Raji (cell line): Measurements from ENCODE around the gene SAMD14.

ENCODE experiments used
- POLR2A ChIP-seq: IDR thresholded peaks from 2 replicates; pipeline ENCODE4 v1.6.1; 2011; ENCODE audit warnings: low read depth, low read length, control low read depth; ENCODE audit not compliant: insufficient read depth

The SAMD14 gene

GRCh38 chr17:50107790-50108414 is 22.1 kb downstream of the SAMD14 start:
- no peak for TF ChIP-seq POLR2A

GRCh38 chr17:50106393-50107131 is 23.4 kb downstream of the SAMD14 start:
- no peak for TF ChIP-seq POLR2A

GRCh38 chr17:50105811-50106210 is 24.1 kb downstream of the SAMD14 start:
- TF ChIP-seq POLR2A = no peak

GRCh38 chr17:50103941-50104340 is 26.0 kb downstream of the SAMD14 start:
- TF ChIP-seq POLR2A = no peak

- TF ChIP-seq POLR2A = no peak
Measured at GRCh38 chr17:50103252-50103651, 26.7 kb downstream of the SAMD14 start.

GRCh38 chr17:50102164-50102991 is 27.6 kb downstream of the SAMD14 start:
- no peak for TF ChIP-seq POLR2A

- TF ChIP-seq POLR2A = no peak
Measured at GRCh38 chr17:50101346-50102163, 28.4 kb downstream of the SAMD14 start.

- no peak for TF ChIP-seq POLR2A
Measured at GRCh38 chr17:50100921-50101345, 29.0 kb downstream of the SAMD14 start.

GRCh38 chr17:50100480-50100883 is 29.5 kb downstream of the SAMD14 start:
- no peak for TF ChIP-seq POLR2A

- no peak for TF ChIP-seq POLR2A
Measured at GRCh38 chr17:50099003-50099402, 31.0 kb downstream of the SAMD14 start.

- TF ChIP-seq POLR2A = no peak
Measured at GRCh38 chr17:50098583-50098982, 31.4 kb downstream of the SAMD14 start.

- TF ChIP-seq POLR2A = no peak
Measured at GRCh38 chr17:50097926-50098325, 32.0 kb downstream of the SAMD14 start.

- TF ChIP-seq POLR2A = no peak
Measured at GRCh38 chr17:50097455-50097854, 32.5 kb downstream of the SAMD14 start.

GRCh38 chr17:50096758-50097157 is 33.2 kb downstream of the SAMD14 start:
- TF ChIP-seq POLR2A = no peak

- TF ChIP-seq POLR2A = no peak
Measured at GRCh38 chr17:50096092-50096491, 33.9 kb downstream of the SAMD14 start.
